Sigmoid colon (tissue), 7 donors: ENCODE measurements around the gene RNU1-2. TPM values are rescaled to one million over a fixed set of nuclear protein-coding genes. Genes with fewer than 3 reads are reported as not detected.

Source experiments
- DNase-seq: peaks from one replicate; pipeline ENCODE4 v3.0.0-alpha.2; 2019
- H3K27ac ChIP-seq, 4 donors: fragments of 200-600 bp; sonication (generic); one replicate each; pipeline ENCODE4 v1.5.1; 2016 to 2019; ENCODE audit warnings: mild to moderate bottlenecking in 1 of 4
- H3K27me3 ChIP-seq, 3 donors: fragments of 200-600 bp; sonication (generic); one replicate each; pipeline ENCODE4 v1.5.1; 2019; ENCODE audit warnings: mild to moderate bottlenecking in 1 of 3
- H3K36me3 ChIP-seq, 4 donors: fragments of 200-600 bp; sonication (generic); one replicate each; pipeline ENCODE4 v1.5.1; 2016 to 2019
- H3K4me1 ChIP-seq, 4 donors: fragments of 200-600 bp; sonication (generic); one replicate each; pipeline ENCODE4 v1.5.1; 2017 to 2019
- H3K4me3 ChIP-seq, 4 donors: fragments of 200-600 bp; sonication (generic); one replicate each; pipeline ENCODE4 v1.5.1; 2017 to 2019; ENCODE audit warnings: mild to moderate bottlenecking in 2 of 4, moderate library complexity in 1 of 4
- H3K9me3 ChIP-seq, 4 donors: fragments of 200-600 bp in 3 of 4; sonication (generic) in 3 of 4; one replicate each; pipeline versions ENCODE4 v1.5.1 to v1.6.1; 2013 to 2019
- EP300 ChIP-seq, 4 donors: sonication (generic); formaldehyde crosslinking; IDR thresholded peaks; one replicate each; pipeline ENCODE4 v1.6.1; 2017; ENCODE audit warnings: antibody characterized with exemption in 4 of 4
- POLR2A ChIP-seq, 2 donors: fragments of 450-650 bp; IDR thresholded peaks; one replicate each; pipeline ENCODE4 v1.6.1; 2016; ENCODE audit warnings: antibody characterized with exemption in 2 of 2, mild to moderate bottlenecking in 2 of 2, moderate library complexity in 2 of 2
- POLR2AphosphoS5 ChIP-seq, 4 donors: sonication (generic); formaldehyde crosslinking; IDR thresholded peaks; one replicate each; pipeline ENCODE4 v1.6.1; 2017; ENCODE audit warnings: antibody characterized with exemption in 4 of 4
- WGBS, 2 donors: extraction: QIAGEN DNeasy Blood & Tissue Kit; methylation state at CpG; one replicate each; pipeline ENCODE4 v1.1.7; 2013; 5-methylcytosine and 5-hydroxymethylcytosine counted together
- intact Hi-C: fragments of 100-400 bp; cut with DNase I; formaldehyde crosslinking; loops from one replicate; pipeline ENCODE4 v1.15.1; 2023
- polyA plus RNA-seq, 3 donors: library from polyadenylated mRNA; stranded (reverse); fragments of 200-250 nt; gene quantifications; one replicate each; pipeline ENCODE4 v1.2.3, GENCODE V29; 2013
- total RNA-seq, 4 donors: library from RNA; depleted of rRNA; stranded (reverse); fragments of >200 nt; gene quantifications; one replicate each; pipeline ENCODE4 v1.1.0, GENCODE V29; 2016
- TF ChIP-seq, protein P1 (sequence below), 4 experiments: fragments of 450-650 bp in 3 of 4; fragments of 200-600 bp in 1 of 4; IDR thresholded peaks; one replicate each; pipeline ENCODE4 v1.5.1; 2016 to 2019; ENCODE audit warnings: antibody characterized with exemption in 4 of 4, mild to moderate bottlenecking in 3 of 4, moderate library complexity in 2 of 4
- donor health status: healthy with polysubstance abuse.
- donor health status: Bipolar disorder and iron deficiency.
- donor health status: healthy.

RNU1-2 gene
- total and polyA plus RNA-seq, 7 donors = under 0.01 TPM; not detected in 3

DNA sequence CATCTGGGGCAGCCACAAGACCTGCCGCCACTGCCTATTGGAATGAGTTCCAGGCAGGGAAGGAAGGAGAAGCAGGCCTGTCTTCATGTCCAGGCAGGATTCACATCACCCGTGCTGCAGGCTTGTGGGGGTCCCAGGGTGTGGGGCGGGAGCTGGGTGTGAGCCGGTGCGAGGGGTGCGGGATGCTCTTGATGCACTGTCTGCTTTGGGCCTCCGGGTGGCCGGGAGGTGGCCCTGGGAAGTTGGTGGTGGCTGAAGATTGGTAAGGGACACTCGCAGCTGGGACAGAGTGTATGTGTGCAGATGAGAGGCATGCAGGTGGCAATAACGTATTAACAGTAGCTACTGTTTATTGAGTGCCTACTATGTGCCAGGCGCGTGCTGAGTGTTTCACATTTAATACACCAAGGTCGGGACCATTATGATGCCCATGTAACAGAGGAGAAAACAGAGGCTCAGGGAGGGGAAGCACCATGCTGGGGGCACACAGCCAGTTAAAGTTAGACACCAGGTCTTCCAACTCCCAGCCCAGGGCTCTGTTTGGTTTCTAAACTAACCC is 29.2 kb downstream of the RNU1-2 start:
- no peak for TF ChIP-seq POLR2A (IDR thresholded peaks at IDR 0.05)
- no peak for TF ChIP-seq POLR2AphosphoS5 (IDR thresholded peaks at IDR 0.05)
- TF ChIP-seq, protein P1, sequence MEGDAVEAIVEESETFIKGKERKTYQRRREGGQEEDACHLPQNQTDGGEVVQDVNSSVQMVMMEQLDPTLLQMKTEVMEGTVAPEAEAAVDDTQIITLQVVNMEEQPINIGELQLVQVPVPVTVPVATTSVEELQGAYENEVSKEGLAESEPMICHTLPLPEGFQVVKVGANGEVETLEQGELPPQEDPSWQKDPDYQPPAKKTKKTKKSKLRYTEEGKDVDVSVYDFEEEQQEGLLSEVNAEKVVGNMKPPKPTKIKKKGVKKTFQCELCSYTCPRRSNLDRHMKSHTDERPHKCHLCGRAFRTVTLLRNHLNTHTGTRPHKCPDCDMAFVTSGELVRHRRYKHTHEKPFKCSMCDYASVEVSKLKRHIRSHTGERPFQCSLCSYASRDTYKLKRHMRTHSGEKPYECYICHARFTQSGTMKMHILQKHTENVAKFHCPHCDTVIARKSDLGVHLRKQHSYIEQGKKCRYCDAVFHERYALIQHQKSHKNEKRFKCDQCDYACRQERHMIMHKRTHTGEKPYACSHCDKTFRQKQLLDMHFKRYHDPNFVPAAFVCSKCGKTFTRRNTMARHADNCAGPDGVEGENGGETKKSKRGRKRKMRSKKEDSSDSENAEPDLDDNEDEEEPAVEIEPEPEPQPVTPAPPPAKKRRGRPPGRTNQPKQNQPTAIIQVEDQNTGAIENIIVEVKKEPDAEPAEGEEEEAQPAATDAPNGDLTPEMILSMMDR (IDR thresholded peaks at IDR 0.05) = no peak
- no peak for TF ChIP-seq EP300 (IDR thresholded peaks at IDR 0.05)
- DNase-seq = no peak

DNA sequence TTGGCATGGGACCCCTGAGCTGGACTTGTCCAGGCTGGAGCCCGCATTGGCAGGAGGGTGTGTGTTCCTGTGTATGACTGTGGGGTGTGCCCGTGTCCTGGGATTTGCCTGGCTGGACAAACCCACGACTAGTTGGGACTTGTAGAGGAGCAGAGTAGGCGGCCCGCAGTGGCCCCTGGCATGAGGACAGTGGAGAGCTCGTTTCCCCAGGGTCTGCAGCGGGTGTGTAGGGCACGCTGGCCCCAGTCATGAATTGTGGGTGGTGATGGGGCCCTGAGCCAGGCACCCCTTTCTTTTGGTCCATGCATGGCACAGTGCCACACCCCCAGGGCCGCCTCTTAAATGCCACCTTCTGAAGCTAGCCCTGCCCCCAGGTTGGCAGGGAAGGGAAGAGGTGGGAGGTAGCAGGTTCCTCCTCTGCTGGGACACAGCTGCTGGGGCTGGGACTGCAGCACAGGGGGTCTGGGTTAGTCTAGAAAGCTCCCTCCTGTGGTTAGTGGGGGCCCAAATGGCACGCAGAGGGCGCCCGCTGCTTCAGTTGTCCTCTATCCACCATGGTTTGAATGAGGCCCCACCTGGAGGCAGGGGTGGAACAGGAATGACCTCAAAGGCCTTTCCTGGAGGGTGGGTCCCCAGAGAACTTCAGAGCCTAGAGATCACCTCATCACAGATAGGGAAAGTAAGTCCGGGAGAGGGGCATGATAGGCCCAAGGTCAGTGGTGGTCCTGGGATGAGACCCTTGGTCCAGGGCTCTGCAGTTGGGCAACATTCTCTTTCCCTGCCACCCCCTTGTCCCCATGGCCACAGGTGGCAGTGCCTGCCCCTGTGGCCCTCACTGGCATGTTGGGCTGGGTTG is 30.1 kb downstream of the RNU1-2 start:
- Histone ChIP-seq H3K9me3 (no peaks in the 10 kb centered on the region), H3K4me1 (peaks cover 0 to 13% (median 8%) of the 10 kb centered on the region in 4 donors), H3K27ac (no peak overlapping the region), H3K27me3 (peaks cover 0 to 9% (median 0%) of the 10 kb centered on the region in 3 donors), H3K36me3 (peaks cover 0 to 12% (median 7%) of the 10 kb centered on the region in 4 donors), H3K4me3 (no peak overlapping the region)
- WGBS, 2 donors = 89 to 90% methylated on average over 13 of the region's 13 CpGs
- intact Hi-C loops = no loop called here
- DNase-seq = no peak
- no peak for TF ChIP-seq EP300 (IDR thresholded peaks at IDR 0.05)
- no peak for TF ChIP-seq POLR2A (IDR thresholded peaks at IDR 0.05)
- TF ChIP-seq POLR2AphosphoS5 (IDR thresholded peaks at IDR 0.05) = no peak

More for the DNA sequence above, 29.2 kb downstream of the RNU1-2 start:
- Histone ChIP-seq H3K9me3 (no peaks in the 10 kb centered on the region), H3K4me3 (no peak overlapping the region), H3K27ac (no peak overlapping the region), H3K27me3 (peaks cover 0 to 9% (median 0%) of the 10 kb centered on the region in 3 donors), H3K4me1 (peaks cover 0 to 13% (median 8%) of the 10 kb centered on the region in 4 donors), H3K36me3 (peaks cover 0 to 4% (median 1%) of the 10 kb centered on the region in 4 donors)
- 93 to 94% methylated on average over 13 of the region's 13 CpGs for WGBS, 2 donors
- intact Hi-C loops = no loop called here

DNA sequence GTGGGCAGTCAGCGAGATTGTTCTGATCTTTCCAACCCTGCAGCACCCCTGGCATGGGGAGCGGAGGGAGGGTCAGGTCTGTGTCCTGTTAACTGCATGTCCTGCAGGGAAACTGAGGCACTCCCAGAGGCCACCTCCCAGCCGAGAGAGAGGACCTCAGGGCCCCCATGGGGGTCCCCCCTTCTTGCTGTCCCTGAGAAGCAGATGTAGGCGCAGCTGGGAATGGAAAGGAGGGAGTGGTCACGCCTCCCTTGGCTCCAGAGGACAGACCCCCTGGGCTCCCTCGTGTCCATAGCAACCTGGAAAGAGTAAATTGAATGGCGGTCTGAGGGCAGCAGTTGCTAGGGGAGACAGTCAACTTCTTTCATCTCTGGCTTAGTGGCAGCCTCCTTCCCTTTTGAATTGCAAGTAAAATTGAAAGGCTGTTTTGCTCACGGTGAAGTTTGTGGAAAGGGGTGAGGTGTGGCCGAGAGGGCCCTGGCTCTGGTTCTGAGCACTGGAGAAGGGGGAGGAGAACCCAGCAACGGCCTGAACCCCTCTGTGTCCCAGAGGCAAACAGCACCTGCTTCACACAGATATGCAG is 30.8 kb downstream of the RNU1-2 start:
- peaks cover 0 to 8% (median 3%) of the 10 kb centered on the region in 4 donors for H3K4me1 ChIP-seq
- no peak for DNase-seq

DNA sequence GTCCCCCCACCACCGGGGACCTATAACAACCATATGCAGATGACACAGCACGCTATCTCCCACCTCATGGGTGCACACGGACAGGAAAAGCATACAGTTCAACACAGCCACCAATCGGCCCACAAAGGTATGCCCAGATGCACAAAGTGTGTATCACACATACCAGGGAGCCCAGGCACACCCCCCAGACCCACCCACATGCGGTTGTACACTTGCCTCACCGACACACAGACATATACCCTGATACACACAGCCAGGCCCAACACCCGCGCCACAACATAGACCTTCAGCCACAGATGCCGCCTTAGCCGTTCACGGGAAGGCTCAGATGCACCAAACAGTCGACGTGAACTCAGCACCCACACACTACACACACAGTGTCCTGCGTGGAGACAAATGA is 31.5 kb downstream of the RNU1-2 start:
- intact Hi-C loops = no loop called here
- peaks cover 0 to 25% (median 9%) of the 10 kb centered on the region in 4 donors for H3K36me3 ChIP-seq
- no peak overlapping the region for H3K4me3 ChIP-seq
- no peaks in the 10 kb centered on the region for H3K9me3 ChIP-seq
- 90 to 93% methylated on average over 14 of the region's 14 CpGs for WGBS, 2 donors
- DNase-seq = no peak
- peaks cover 0 to under 1% (median 0%) of the 10 kb centered on the region in 4 donors for H3K4me1 ChIP-seq
- no peak overlapping the region for H3K27ac ChIP-seq
- peaks cover 0 to 9% (median 0%) of the 10 kb centered on the region in 3 donors for H3K27me3 ChIP-seq
- no peak for TF ChIP-seq POLR2AphosphoS5 (IDR thresholded peaks at IDR 0.05)
- no peak for TF ChIP-seq EP300 (IDR thresholded peaks at IDR 0.05)
- TF ChIP-seq, protein P1 (IDR thresholded peaks at IDR 0.05) = no peak
- TF ChIP-seq POLR2A (IDR thresholded peaks at IDR 0.05) = no peak

More for the DNA sequence above, 30.8 kb downstream of the RNU1-2 start:
- intact Hi-C loops = no loop called here
- Histone ChIP-seq H3K27me3 (peaks cover 0 to 9% (median 0%) of the 10 kb centered on the region in 3 donors), H3K27ac (no peak overlapping the region), H3K9me3 (no peaks in the 10 kb centered on the region), H3K36me3 (peaks cover 0 to 18% (median 9%) of the 10 kb centered on the region in 4 donors), H3K4me3 (no peak overlapping the region)
- TF ChIP-seq POLR2AphosphoS5 (IDR thresholded peaks at IDR 0.05) (no peak), POLR2A (IDR thresholded peaks at IDR 0.05) (no peak), EP300 (IDR thresholded peaks at IDR 0.05) (no peak)
- TF ChIP-seq, protein P1 (IDR thresholded peaks at IDR 0.05) = no peak
- WGBS, 2 donors = 70 to 77% methylated on average over 10 of the region's 10 CpGs
